Measurements from ENCODE around the gene RIN1. TPM values are rescaled to one million over a fixed set of nuclear protein-coding genes. Genes with fewer than 3 reads are reported as not detected.

Gene RIN1
- total RNA-seq, 1 experiment from 2014 or later, result 1.2 TPM

DNA sequence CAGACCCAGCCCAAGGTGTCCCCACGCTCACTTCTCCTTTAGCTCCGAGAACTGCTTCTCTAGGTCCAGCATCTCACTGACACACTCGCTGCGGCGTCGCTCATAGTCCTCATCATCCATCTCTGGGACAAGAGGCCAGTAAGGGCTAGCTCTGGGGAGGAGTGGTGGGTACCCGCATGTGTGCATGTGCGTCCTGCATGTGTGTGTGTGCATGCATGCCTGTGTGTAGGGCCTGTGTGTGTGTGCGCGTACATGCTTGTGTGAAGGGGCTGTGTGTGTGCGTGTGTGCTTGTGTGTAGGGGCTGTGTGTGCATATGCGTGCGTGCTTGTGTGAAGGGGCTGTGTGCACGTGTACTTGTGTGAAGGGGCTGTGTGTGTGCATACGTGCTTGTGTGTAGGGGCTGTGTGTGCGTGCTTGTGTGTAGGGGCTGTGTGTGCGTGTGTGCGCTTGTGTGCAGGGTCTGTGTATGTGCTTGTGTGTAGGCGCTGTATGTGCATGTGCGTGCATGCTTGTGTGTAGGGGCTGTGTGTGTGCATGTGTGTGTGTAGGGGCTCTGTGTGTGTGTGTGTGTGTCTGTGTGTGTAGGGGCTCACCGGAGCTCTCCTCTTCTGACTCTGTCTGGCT lies 5.4 kb upstream of the RIN1 start:
- peaks cover 12% of the 10 kb centered on the region for H3K4me1 ChIP-seq
- no peak overlapping the region for H3K4me3 ChIP-seq
- DNase-seq, result no peak
- H3K27me3 ChIP-seq, result no peaks in the 10 kb centered on the region
- H3K27ac ChIP-seq, result no peak overlapping the region
- no peaks in the 10 kb centered on the region for H3K9me3 ChIP-seq (replicated peaks)
- H3K36me3 ChIP-seq, result no peaks in the 10 kb centered on the region

DNA sequence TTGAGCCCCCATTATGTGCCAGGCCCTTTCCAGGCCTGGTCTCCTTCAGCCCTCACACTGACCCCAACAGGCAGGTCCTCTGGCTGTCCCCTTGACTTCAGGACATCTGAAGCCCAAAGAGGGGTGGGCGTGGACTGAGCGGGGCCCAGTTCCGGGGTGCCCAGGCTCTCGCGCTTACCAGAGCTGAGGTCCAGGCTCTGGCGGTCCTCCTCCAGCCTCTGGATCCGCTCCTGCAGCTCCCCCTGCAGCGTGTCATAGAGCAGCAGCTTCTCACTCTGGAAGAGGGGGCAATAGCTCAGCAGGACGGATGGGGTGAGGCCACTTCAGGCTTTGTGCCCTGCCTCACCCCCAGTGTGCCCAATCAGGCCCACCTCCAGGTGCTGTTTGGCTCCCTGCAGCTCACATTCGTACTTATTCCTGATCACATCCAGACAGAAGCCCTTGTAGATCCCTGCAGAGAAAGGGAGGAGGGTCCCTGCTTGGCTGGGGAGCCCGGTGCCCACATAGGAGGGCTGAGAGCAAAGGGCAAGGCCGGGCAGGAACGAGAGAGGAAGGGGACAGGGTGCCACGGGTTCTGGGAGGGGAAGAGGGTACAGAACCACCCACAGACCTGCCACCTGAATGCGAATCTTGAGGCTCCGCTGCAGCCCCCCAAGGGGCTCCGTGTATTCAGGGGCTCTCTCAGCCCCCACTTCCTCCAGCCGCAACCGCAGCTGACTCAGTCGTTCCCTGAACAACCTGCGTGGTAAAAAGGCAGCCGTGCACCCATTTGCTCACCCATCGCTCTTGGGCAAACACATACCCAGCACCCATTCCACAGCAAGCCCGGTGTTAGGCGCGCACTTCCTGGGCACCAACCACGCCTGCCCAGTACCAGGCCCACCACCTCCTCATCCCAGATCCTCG lies 4.6 kb upstream of the RIN1 start:
- H3K36me3 ChIP-seq, result no peaks in the 10 kb centered on the region
- H3K4me1 ChIP-seq, result peaks cover 15% of the 10 kb centered on the region
- H3K27ac ChIP-seq, result no peak overlapping the region
- H3K9me3 ChIP-seq (replicated peaks), result no peaks in the 10 kb centered on the region
- H3K27me3 ChIP-seq, result no peaks in the 10 kb centered on the region
- H3K4me3 ChIP-seq, result no peak overlapping the region
- DNase-seq, result no peak

DNA sequence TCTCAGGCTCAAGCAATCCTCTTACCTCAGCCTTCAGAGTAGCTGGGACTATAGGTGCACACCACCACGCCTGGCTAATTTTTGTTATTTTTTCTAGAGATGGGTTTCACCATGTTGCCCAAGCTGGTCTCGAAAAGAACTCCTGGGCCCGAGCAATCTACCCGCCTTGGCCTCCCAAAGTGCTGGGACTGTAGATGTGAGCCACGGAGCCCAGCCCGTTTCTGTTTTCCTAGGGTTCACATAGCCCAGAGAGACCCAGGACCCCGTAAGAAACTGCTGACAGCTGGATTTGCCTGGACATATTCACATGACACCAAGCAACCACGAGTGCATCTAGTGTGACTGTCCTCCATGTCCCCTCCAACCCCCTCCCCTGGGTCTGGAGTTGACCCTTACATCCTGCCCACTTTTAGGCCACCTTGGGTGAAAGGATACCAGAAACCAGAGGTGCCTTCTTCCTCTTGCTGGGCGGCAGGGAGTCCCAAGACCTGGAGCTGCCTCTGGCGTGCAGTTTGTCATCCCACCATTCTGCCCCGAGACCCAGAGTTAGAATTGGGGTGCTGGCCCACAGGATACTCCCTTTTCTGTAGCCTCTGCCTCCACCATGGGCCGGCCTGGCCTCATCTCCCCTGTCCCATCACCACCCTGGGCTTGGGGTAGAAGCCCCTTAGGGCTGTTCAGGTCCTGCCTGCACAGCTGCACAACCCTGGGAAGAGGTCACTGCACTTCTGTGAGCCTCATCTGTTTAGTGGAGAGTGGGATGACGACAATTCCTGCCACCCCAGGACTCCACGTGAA lies 3.7 kb upstream of the RIN1 start:
- Histone ChIP-seq H3K4me3 (no peak overlapping the region), H3K36me3 (no peaks in the 10 kb centered on the region), H3K4me1 (peaks cover 15% of the 10 kb centered on the region), H3K27ac (no peak overlapping the region), H3K27me3 (no peaks in the 10 kb centered on the region), H3K9me3 (replicated peaks) (no peaks in the 10 kb centered on the region)
- no peak for DNase-seq

DNA sequence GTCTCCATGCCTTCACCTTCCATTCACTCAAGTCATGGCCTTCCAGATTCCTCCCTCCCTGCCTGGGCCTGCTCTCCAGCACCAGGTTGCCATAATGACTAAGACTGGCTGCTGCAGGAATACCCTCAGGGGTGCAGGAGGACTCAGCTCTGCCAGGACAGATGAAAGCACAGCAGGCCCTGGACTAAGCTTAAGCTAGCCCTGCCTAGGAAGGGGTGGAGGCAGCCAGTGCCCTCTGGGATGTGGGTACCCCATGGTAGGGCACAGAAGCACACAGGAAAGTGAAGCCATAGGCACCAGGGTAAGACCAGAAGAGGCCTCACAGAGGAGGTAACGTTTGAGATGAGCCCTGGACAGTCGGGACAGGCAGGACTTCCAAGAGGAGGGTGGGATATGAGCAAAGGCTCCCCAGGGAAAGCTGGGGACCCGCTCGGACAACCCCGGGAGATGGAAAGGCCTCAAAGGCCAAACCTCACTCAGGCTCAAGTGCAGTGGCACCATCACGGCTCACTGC lies 3.0 kb upstream of the RIN1 start:
- no peak for DNase-seq
- Histone ChIP-seq H3K36me3 (no peaks in the 10 kb centered on the region), H3K27ac (no peak overlapping the region), H3K4me3 (no peak overlapping the region), H3K27me3 (no peaks in the 10 kb centered on the region), H3K9me3 (replicated peaks) (no peaks in the 10 kb centered on the region), H3K4me1 (peaks cover 15% of the 10 kb centered on the region)

DNA sequence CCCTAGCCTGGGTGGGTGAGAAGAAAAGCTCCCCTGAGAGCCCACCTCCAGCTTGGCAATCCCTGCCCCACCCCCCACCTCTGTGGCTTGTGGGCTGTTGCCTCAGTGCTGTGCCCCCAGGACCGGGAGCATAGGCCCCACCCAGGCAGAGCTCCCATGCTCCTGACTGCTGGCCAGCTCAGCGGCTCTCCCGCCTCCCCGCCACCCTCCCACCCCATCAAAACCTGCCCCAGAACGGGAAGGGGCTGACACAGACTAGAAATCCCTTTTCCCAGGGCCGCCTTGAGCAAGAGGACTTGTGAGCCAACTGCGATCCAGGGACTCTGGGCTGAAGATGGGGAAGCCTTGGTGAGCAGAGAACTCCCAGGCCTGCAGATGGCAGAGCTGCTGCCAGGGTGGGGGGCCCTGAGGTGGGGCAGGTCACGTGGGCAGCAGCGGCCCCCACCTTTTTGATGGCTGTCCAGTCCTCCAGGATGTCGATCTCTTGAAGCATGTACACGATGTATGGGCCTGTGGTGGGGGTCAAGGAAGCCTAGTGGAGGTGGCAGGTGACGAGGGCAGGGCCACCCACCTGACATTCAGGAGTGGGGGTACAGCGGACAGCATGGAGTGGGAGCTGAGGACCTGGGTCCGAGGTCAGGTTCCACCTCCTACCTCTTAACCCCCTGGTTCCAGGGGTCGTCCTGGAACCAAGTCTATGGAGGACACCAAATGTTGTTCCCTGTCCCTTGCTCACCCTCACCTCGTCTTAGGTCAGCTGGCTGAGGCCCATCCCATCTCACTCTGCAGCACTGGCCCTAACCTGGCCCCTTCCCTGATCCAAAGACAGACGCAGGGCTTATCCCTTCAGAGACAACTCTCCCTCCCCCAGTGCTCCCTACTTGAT lies 2.3 kb upstream of the RIN1 start:
- DNase-seq, result no peak
- Histone ChIP-seq H3K4me3 (no peak overlapping the region), H3K36me3 (no peaks in the 10 kb centered on the region), H3K9me3 (replicated peaks) (no peaks in the 10 kb centered on the region), H3K4me1 (peaks cover 15% of the 10 kb centered on the region), H3K27ac (no peak overlapping the region), H3K27me3 (no peaks in the 10 kb centered on the region)

DNA sequence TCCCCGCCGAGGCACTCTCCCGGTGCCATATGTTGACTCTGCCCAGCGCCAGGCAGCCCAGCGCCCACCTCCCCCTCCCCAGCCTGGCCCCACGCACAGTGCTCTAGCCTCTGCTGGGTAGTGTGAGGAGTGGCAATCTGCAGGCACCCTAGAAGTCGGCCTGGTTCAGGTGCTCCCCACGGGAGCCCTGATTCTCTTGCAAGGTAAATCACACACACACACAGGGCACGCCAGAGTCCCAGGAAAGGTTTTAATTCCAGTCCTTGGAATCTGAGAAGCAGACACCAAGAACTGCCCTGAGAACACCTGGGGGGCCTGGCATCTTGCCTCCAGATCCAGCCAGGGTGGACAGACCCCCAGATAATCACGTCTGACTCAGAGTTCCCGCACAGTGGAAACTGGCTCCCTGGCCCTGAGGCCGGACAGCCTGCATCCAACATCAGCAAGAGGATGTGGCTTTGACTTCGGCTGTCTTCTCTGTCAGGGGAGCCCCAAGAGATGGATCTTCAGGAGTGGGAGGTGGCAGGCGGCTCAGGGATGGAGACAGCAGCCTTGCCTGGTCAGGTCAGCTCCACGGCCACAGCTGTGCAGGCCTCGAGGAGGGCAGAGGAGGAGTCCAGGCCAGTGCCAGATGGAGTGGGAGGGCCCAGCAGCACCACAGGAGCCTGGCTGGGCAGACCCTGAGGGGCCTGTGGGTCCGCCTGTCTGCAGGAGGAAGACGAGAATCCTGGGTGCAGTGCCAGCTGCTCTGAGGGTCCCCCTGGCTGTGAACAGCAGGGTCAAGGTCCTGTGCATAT lies 1.1 kb upstream of the RIN1 start:
- Histone ChIP-seq H3K4me3 (no peak overlapping the region), H3K27ac (peak overlapping the region; percentile 31; the same call in 1 of the 2 replicates), H3K36me3 (no peaks in the 10 kb centered on the region), H3K27me3 (no peaks in the 10 kb centered on the region), H3K9me3 (replicated peaks) (no peaks in the 10 kb centered on the region), H3K4me1 (peaks cover 15% of the 10 kb centered on the region)
- DNase-seq, result no peak

DNA sequence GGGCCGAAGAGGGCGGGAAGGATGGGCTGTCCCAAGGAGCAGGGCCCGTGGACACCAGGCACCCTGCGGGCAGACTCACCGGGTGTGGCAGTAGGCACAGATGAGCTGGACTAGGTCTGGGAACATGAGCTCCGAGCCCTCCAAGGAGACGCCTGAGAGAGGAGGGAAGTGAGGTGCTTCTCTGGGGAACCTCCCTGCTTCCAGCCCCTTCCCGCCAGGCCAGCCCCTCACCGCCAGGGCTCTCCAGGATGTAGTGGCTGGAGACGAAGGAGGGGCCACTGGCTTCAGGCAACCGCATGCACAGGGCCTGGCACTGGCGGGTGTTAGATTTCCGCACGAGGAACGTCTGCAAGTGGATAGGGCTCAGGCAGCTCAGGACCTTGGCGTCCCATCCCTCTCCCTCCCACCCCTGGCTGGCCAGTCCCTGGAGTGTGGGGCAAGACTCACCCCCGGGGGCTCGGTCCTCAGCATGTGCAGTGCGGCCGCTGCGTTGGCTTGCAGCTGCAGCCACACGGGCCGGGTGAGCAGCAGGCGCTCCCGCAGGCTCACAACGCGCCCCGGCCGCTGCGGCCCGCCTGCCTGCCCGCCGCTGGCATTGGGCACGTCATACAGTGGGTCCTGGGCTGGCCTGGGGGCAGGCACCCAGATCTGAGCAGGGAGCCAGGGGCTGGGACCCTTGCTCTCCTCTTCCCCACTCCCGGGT lies 552 bp downstream of the RIN1 start:
- Histone ChIP-seq H3K9me3 (replicated peaks) (no peaks in the 10 kb centered on the region), H3K27me3 (no peaks in the 10 kb centered on the region), H3K36me3 (no peaks in the 10 kb centered on the region), H3K27ac (peak overlapping the region; percentile 31), H3K4me1 (peaks cover 15% of the 10 kb centered on the region), H3K4me3 (peak overlapping the region; percentile 55)
- peak; percentile 55 to 57 for DNase-seq

DNA sequence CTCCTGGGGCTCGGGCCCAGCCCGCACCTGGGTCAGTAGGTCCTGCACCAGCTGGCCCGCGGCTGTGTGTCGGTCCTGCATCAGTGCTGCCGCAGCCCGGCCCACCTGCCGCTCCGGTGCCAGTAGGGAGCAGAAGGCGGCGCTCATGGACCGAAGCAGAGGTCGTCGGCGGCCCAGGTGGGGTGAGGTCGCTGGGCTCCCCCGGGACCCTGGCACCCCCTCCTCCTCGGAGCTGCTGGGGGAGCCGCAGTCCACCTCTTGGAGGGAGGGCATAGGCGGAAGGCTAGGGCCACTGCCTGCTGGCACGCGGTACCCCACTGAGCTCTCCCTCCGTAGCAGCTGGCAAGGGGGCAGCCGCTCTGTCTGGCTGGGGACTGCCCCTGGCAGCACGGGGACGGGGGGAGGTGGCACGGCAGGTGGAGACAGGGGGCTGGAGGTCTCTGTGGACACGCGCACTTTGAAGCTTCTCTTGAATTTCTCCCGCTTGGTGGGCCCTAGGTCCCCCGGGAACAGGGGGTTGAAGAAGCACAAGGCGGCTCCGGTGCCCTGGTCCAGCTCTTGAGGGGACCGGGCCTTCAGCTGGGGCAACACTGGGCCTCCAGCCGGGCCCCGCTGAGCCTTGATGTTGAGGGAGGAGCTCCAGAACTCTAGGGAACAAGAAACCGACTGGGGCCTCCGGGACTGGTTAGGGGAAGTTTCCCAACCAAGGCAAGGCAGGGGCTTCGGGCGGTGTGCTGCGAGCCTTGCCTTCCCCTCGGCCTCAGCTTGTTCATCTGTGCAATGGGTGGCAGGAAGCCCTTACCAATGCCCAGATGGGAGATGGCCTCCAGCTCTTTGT lies 1.4 kb downstream of the RIN1 start:
- H3K4me1 ChIP-seq, result peaks cover 15% of the 10 kb centered on the region
- no peak overlapping the region for H3K27ac ChIP-seq
- no peak for DNase-seq

DNA sequence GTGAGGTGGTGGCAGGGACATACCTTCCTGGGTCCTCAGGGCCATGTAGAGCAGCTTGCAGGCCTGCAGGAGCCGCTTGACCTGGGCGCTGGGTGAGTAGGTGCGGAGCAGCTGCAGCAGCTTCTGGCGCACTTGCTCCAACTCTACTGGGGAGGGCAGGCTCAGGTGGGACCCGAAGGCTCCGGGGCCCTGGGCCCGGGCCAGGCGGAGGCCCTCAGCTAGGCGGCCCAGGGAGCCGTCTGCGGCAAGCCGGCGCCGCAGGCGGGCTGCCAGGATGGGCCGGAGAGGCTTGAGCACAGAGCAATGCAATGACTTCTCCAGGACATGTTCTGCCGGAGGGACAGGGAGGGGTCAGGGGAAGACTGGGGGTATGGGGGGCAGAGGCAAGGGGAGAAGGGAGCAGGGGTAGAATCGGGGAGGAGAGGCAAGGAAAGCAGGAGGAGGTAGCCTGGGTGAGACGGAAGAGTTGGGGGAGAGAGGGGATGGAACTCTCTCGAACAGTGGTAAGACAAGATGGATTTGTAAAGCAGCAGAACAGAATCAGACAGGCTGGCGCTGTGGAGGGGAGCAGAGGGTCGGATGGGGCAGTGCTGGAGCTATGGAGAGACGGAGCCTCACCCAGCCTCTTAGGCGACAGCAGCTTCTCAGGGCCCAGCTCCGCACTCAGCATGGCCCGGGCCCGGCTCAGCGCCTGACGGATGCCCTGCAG lies 2.2 kb downstream of the RIN1 start:
- DNase-seq, result no peak
- no peaks in the 10 kb centered on the region for H3K36me3 ChIP-seq
- peaks cover 15% of the 10 kb centered on the region for H3K4me1 ChIP-seq
- no peaks in the 10 kb centered on the region for H3K27me3 ChIP-seq
- no peak overlapping the region for H3K27ac ChIP-seq
- no peaks in the 10 kb centered on the region for H3K9me3 ChIP-seq (replicated peaks)
- no peak overlapping the region for H3K4me3 ChIP-seq

More for the DNA sequence above, 1.4 kb downstream of the RIN1 start:
- no peaks in the 10 kb centered on the region for H3K27me3 ChIP-seq
- no peaks in the 10 kb centered on the region for H3K36me3 ChIP-seq
- H3K9me3 ChIP-seq (replicated peaks), result no peaks in the 10 kb centered on the region
- H3K4me3 ChIP-seq, result peak overlapping the region; percentile 55; the same call in 1 of the 2 replicates

DNA sequence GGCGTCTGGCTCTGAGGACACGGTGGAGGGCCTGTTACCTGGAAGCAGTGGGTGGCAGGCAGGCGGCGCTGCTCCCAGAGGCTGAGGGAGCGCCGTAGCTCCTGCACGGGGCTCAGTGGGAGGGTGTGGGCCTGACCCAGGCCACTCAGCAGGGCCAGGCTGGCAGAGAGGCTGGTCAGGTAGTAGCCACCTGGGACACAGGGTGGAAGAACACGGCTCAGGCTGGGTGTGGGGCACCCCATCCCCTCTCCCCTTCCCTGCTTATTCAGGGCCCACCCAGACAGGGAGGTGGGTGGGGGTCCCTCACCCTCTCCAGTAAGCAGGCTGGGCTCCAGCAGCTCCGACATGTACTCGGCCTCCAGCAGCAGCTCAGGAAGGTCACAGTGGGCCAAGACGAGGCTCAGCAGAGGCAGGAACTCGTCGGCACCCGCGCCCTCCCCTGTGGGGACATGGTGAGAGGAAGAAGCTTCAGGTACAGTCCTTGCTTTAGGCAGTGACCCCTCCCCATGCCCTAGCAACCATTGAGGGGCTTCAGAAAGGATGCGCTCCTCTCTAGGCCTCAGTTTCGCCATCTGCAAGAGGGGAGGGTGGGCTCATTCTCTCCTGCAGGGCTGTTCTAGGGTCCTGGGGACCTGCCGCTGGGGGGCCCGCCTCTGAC lies 2.9 kb downstream of the RIN1 start:
- H3K4me3 ChIP-seq, result no peak overlapping the region
- H3K4me1 ChIP-seq, result peaks cover 15% of the 10 kb centered on the region
- DNase-seq, result no peak
- no peaks in the 10 kb centered on the region for H3K36me3 ChIP-seq
- H3K27me3 ChIP-seq, result no peaks in the 10 kb centered on the region
- H3K9me3 ChIP-seq (replicated peaks), result no peaks in the 10 kb centered on the region
- no peak overlapping the region for H3K27ac ChIP-seq

DNA sequence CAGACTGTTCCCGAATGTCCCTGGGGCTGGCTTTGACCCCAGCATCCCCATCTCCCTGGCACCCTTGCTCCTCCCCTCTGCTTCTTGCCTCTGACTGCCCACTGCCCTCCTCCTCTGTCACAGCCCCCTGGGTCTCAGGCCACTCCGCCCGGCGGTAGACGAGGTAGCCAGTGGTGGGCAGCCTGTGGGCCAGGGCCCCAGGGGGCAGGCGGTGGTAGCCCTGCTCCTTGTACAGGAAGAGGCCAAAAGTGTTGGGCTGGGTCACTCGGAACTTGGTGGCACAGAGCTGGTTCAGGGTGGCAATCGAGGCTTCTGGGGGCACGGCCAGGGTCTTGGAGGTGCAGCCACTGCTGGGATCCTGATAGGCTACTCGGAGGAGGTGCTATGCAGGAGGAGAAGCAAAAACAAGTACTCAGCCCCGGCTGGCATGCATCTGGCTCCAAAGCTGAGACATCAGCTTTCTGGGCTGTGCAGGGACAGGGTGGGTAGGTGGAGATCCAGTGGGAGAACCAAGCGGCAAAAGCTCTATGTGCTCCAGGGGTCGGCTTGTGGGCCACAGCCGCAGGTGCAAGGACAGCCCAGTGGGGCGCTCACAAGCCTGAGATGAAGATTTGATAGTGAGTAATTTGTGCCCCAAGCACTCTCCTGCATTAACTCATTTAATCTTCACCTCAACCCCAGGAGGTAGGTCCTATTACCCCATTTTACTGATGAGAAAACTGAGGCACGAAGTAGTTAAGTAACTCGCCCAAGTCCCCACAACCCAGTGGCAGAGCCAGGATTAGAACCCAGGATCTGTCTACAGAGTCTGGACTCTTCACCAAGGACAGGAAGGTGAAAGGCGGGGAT lies 3.6 kb downstream of the RIN1 start:
- peaks cover 14% of the 10 kb centered on the region for H3K4me1 ChIP-seq
- H3K4me3 ChIP-seq, result no peak overlapping the region
- no peak overlapping the region for H3K27ac ChIP-seq
- H3K27me3 ChIP-seq, result no peaks in the 10 kb centered on the region
- no peaks in the 10 kb centered on the region for H3K36me3 ChIP-seq
- DNase-seq, result no peak
- no peaks in the 10 kb centered on the region for H3K9me3 ChIP-seq (replicated peaks)
